Subcutaneous preadipocyte (primary cell): ENCODE data around the gene POU3F4. TPM values are rescaled to one million over a fixed set of nuclear protein-coding genes. Genes with fewer than 3 reads are reported as not detected.

ENCODE experiments used
- total RNA-seq: library from RNA; depleted of rRNA; stranded (reverse); fragments of >200 nt; gene quantifications from 2 replicates; pipeline ENCODE4 v1.2.3, GENCODE V29; 2012

POU3F4 gene
- total RNA-seq = not detected in 2 replicates

GRCh38 chrX:83508006-83508405 lies at the start of gene POU3F4:
Gene POU3F4, plus strand, starts transcription at chrX:83508290. Its CDS starts 35 bp downstream, at chrX:83508325.

